Measurements from ENCODE around the gene TTC9C.
A peak's percentile ranks its signal among the peaks of the same experiment; 100 is the strongest.

TTC9C gene

DNA sequence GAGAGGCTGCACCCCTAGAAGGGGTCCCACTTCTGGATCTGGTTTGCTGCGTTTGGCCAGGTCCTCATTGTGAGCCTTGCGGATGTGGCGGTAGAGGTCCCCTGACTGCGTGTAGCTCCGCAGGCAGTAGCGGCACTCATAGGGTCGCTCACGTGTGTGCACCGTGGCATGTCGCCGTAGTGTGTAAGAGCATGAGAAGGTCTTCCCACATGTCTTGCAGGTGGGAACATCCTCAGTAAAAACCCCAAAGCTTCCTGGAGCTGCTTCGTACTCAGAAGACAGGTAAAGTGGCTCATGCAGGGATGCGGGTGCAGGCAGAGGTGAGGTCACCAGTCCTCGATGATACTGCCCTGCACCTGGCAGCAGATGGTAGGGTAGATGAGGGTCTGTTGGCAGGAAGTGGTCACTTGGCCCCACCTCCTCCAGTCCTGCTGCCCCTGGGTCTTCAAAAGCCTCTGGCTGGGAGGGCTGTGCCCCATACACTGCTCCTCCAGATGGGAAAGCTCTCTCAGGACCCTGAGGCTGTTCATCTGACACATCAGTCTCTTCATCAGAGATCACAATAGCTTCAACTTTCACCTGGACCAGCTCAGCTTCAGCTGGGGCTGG is 24.0 kb downstream of the TTC9C start:
- no peak for DNase-seq (ENCODE audit: low spot score)

DNA sequence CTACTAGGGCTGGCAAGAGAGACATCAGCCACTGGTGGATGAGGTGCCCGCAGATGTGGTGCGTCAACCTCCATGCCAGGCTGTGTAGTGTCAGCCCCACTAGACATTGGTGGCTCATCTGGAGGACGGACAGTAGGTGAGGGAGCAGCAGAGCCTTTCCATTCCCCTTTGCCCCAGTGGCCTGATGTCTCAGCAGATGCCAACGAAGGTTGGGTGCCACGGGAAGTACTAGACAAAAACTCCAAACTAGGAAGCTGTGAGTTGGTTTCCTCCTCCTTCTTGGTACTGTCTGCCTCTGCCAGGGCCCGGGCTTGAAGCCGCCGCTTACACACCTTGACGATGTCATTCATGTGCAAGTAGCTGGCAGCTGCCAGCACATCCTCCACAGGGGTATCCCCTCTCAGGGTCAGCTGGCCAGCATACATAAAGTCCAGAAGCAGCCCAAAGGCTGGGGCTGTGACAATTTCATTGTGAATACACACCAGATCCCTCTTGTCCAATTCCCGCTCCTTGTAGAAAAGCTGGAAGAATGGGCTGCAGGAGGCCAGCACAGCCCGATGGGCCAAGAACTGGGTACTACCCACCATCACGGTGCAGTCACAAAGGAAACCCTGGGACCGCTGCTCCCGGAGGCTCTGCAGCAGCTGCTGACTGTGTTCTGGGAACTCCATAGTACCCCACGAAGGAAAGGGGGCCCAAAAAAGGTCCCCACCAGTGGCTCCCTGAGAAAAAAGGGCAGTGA is 24.9 kb downstream of the TTC9C start:
- DNase-seq (ENCODE audit: low spot score) = no peak

- DNase-seq (ENCODE audit: low spot score) = peak; percentile 99
Observed at GRCh38 chr11:62753736-62754603, 25.7 kb downstream of the TTC9C start, which contains the start of gene ZBTB3. TSS of gene ZBTB3 (minus strand) at chr11:62754160. CDS start at chr11:62753664, 496 bp downstream.

GRCh38 chr11:62755086-62755615 is 26.9 kb downstream of the TTC9C start:
- DNase-seq (ENCODE audit: low spot score) = no peak

DNA sequence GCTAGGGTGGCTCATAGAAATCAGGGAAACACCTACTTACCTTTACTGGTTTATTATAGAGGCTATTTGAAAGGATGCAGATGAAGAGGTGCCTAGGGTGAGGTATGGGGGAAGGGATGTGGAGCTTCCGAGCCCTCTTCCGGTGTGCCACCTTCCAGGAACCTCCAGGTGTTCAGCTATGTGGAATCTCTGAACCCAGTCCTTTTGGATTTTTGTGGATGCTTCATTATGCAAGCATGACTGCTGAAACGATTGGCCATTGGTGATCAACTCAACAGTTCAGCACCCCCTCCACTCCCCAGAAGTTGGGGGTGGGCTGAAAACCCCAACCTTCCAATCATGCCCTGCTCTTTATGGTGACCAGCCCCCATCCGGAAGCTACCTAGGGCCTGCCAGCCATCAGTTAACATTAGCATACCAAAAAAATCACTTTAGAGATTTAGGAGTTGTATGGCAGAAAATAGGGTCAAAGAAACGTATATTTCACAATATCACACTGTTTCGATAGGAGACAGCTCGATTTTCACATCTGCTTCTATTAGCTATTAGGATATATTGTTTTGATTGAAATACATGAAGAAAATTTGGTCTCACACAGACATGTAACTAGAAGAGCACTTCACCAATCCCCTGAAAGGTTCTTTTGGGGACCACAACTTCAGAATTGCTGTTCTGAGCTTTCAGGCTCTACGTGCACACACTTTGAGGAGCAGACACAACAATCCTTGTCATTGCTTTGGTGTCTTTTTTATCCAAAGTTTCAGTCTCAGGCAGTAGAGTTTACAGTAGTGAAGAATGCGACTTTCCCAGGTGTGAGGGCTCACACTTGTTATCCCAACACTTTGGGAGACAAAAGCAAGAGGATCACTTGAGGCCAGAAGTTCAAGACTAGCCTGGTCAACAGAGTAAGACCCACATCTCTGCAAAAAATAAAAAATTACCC is 29.8 kb downstream of the TTC9C start:
- no peak for DNase-seq (ENCODE audit: low spot score)

DNA sequence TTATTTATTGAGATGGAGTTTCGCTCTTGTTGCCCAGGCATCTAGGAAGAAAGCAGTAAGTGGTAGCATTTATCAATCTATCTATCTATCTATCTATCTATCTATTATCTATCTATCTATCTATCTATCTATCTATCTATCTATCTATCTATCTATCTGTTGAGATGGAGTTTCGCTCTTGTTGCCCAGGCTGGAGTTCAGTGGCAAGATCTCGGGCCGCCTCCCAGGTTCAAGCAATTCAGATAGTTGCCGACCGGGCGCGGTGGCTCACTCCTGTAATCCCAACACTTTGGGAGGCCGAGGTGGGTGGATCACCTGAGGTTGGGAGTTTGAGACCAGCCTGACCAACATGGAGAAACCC is 32.6 kb downstream of the TTC9C start:
- peak; percentile 4 for DNase-seq (ENCODE audit: low spot score)

- DNase-seq (ENCODE audit: low spot score) = peak; percentile 21
Observed at GRCh38 chr11:62770778-62771143, 42.5 kb downstream of the TTC9C start.

DNA sequence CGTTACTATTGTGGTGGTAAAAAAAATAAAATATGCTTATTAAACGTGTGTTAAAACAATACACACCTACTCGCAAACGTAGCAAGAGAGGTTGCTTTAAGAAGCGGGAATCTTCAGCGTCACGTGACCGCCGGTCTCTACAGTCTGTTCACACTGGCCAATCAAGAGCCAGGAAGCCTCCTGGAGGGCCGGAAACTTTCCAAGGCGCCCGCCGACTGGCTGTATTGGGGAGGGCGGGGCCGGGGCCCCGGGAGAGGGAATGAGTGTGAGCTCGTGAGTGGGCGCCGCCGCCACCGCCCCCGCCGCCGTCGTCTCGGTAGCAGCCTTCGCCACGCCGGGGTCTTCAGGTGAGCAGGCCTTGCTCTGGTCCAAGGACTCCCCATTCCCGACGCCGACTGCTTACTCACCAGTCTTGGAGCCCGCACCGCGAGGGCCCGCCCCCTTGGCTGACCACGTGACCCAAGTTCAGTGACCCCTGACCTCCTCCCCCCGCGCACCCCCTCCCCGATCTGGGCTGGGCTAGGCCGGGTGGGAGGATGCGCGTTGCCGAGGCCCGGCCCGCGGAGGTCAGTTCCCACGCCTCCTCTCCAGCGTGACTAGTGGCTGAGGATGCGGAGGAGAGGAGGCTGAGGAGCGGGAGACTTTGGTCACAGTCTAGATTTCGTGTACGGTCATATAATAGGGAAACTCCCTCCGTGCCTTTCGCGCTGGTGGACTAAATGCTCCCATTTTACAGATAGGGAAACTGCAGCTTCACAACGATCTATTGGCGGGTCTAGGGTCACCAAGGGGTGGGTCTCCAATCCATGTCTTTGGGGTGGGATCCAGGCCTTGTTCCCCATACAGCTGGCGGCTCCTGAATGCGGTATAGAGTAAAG is 43.1 kb downstream of the TTC9C start, which contains the start of gene TAF6L:
Gene TAF6L (plus strand): TSS at position 253 of the 878 bp plus-strand sequence. CDS start 4,388 bp downstream, outside the sequence.
- peak; percentile 96 for DNase-seq (ENCODE audit: low spot score)

GRCh38 chr11:62774407-62774806 is 46.1 kb downstream of the TTC9C start:
- DNase-seq (ENCODE audit: low spot score) = no peak

DNA sequence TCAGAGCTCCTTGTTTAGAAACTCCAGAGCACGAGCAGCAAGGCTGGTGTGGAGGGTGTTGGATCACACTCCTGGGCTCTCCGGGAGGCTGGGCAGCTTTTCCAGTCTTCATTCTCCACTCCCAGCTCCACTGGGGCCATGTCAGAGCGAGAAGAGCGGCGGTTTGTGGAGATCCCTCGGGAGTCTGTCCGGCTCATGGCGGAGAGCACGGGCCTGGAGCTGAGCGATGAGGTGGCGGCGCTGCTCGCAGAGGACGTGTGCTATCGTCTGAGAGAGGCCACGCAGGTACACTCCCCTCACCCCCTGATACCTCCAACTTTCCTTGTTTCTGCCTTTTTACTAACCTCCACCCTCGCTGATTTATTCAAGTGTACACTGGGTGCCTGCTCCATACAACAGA is 47.4 kb downstream of the TTC9C start:
- DNase-seq (ENCODE audit: low spot score) = no peak

GRCh38 chr11:62777389-62777788 is 49.1 kb downstream of the TTC9C start:
- DNase-seq (ENCODE audit: low spot score) = no peak

- no peak for DNase-seq (ENCODE audit: low spot score)
Observed at GRCh38 chr11:62778441-62778840, 50.2 kb downstream of the TTC9C start.

- no peak for DNase-seq (ENCODE audit: low spot score)
Observed at GRCh38 chr11:62782753-62783152, 54.5 kb downstream of the TTC9C start.

GRCh38 chr11:62786318-62787004 is 58.2 kb downstream of the TTC9C start:
- DNase-seq (ENCODE audit: low spot score) = peak; percentile 88

DNA sequence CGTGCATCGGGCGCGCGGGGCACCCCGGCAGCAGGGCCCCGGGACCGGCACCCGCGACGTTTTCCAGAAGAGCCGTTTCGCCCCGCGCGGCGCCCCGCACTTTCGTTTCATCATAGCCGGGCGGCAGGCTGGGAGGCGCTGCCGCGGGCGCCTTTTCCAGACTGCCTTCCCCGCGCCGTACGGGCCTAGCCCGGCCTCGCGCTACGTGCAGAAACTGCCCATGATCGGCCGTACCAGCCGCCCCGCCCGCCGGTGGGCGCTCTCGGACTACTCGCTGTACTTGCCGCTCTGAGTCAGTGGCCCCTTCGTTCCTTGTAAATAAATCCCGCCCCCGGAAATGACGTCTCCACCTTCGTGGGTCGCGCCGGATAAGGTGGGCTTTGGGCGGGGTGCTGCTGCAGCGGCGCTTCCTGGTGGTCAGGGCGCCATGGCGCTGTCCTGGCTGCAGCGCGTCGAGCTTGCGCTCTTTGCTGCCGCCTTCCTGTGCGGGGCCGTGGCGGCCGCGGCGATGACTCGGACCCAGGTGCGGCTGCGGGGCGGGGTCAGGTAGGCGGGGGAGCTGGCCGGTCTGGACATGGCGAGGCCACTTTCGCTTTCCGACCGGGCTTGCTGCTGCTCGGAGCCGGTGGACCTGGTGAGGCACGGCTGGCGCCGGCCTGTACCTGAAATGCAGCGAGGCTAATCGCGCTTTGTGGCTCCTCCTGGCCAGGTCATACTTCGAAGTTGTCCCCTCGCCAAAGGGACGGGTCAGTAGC is 58.9 kb downstream of the TTC9C start, which contains the start of gene TMEM179B:
Gene TMEM179B (plus strand): TSS at position 398 of the 755 bp plus-strand sequence. CDS start 30 bp downstream, at position 428.
- peak; percentile 98 for DNase-seq (ENCODE audit: low spot score)

All from activated CD4-positive, alpha-beta T cell treated with anti-CD3 and anti-CD28 coated beads, Interleukin-2, Interleukin-4, amounts not matched to agents 100 ng/mL and 50 ng/mL, durations not matched to agents 16 hours and 8 hours (primary cell).